Kidney epithelial cell (primary cell): ENCODE results near the gene EN2. TPM values are rescaled to one million over a fixed set of nuclear protein-coding genes. Genes with fewer than 3 reads are reported as not detected.

Source experiments
- DNase-seq: peaks from one replicate; pipeline ENCODE4 v3.0.0-alpha.2; 2010; ENCODE audit warnings: low read depth
- H3K27me3 ChIP-seq: 2 replicates; pipeline ENCODE4 v1.6.0; 2011; ENCODE audit warnings: low read length; ENCODE audit not compliant: control insufficient read depth, insufficient read depth
- H3K36me3 ChIP-seq: 2 replicates; pipeline ENCODE4 v1.5.1; 2011; ENCODE audit warnings: low read length; ENCODE audit not compliant: control insufficient read depth, insufficient read depth
- H3K4me3 ChIP-seq: 2 replicates; pipeline ENCODE4 v1.5.1; 2011; ENCODE audit warnings: low read depth, mild to moderate bottlenecking, control low read depth, low read length
- CTCF ChIP-seq: IDR thresholded peaks from 2 replicates; pipeline ENCODE4 v1.5.1; 2011; ENCODE audit warnings: mild to moderate bottlenecking, moderate library complexity, low read length, control low read depth, inconsistent platforms; ENCODE audit not compliant: insufficient read depth, poor library complexity, severe bottlenecking
- total RNA-seq: library from RNA; depleted of rRNA; stranded (reverse); fragments of >200 nt; gene quantifications from 2 replicates; pipeline ENCODE4 v1.2.3, GENCODE V29; 2015

The EN2 gene
- total RNA-seq, 1 donor from 2014 or later = 0.17 TPM

GRCh38 chr7:155429651-155430050, 28.3 kb upstream of the EN2 start:
- peaks cover 6% of the 10 kb centered on the region for H3K27me3 ChIP-seq

GRCh38 chr7:155430606-155431005, 27.3 kb upstream of the EN2 start:
- Histone ChIP-seq H3K27me3 (peaks cover 6% of the 10 kb centered on the region), H3K4me3 (no peak overlapping the region), H3K36me3 (no peaks in the 10 kb centered on the region)
- TF ChIP-seq CTCF = no peak
- DNase-seq = no peak

More at GRCh38 chr7:155429651-155430050, 28.3 kb upstream of the EN2 start:
- DNase-seq = no peak
- H3K4me3 ChIP-seq = no peak overlapping the region
- H3K36me3 ChIP-seq = no peaks in the 10 kb centered on the region
- TF ChIP-seq CTCF = no peak

- Histone ChIP-seq H3K36me3 (no peaks in the 10 kb centered on the region), H3K27me3 (peaks cover 6% of the 10 kb centered on the region), H3K4me3 (no peak overlapping the region)
- no peak for DNase-seq
- no peak for TF ChIP-seq CTCF
Observed at GRCh38 chr7:155431231-155431630, 26.7 kb upstream of the EN2 start.

- H3K36me3 ChIP-seq = no peaks in the 10 kb centered on the region
- no peak for TF ChIP-seq CTCF
- H3K27me3 ChIP-seq = peaks cover 2% of the 10 kb centered on the region
Observed at GRCh38 chr7:155431711-155432110, 26.2 kb upstream of the EN2 start.

GRCh38 chr7:155435110-155435509, 22.8 kb upstream of the EN2 start:
- peaks cover 17% of the 10 kb centered on the region for H3K27me3 ChIP-seq
- DNase-seq = no peak
- H3K36me3 ChIP-seq = no peaks in the 10 kb centered on the region
- no peak for TF ChIP-seq CTCF
- no peak overlapping the region for H3K4me3 ChIP-seq

More at GRCh38 chr7:155431711-155432110, 26.2 kb upstream of the EN2 start:
- no peak overlapping the region for H3K4me3 ChIP-seq
- no peak for DNase-seq

- H3K27me3 ChIP-seq = peaks cover 21% of the 10 kb centered on the region
- no peak for TF ChIP-seq CTCF
- no peaks in the 10 kb centered on the region for H3K36me3 ChIP-seq
- H3K4me3 ChIP-seq = no peak overlapping the region
- DNase-seq = no peak
Observed at GRCh38 chr7:155437836-155438235, 20.1 kb upstream of the EN2 start.
